Camera-type eye (tissue), 1 donor: ENCODE measurements around the gene AARS1. TPM values are rescaled to one million over a fixed set of nuclear protein-coding genes. Genes with fewer than 3 reads are reported as not detected.

Experiments
- total RNA-seq: library from RNA; depleted of rRNA; stranded (reverse); fragments of >200 nt; gene quantifications from one replicate; pipeline ENCODE4 v1.2.3, GENCODE V29; 2014

The AARS1 gene
- 98.4 TPM for total RNA-seq

GRCh38 chr16:70289229-70290094 is at the start of gene AARS1:
Gene AARS1 (minus strand): TSS chr16:70289506. CDS start chr16:70282763, 6,743 bp downstream.

GRCh38 chr16:70298988-70299938 is 10.0 kb upstream of the AARS1 start, which contains the start of gene DDX19B:
Gene DDX19B (plus strand): TSS chr16:70299186. CDS start chr16:70299298, 112 bp downstream.

GRCh38 chr16:70251629-70252354 is 37.5 kb downstream of the AARS1 start, which contains the start of gene EXOSC6:
Gene EXOSC6 (minus strand): TSS chr16:70251940. CDS start chr16:70251900, 40 bp downstream.

Other genes starting within 250 kb of the AARS1 start
- 26.1 TPM for gene PDPR, start 175.2 kb downstream of the AARS1 start, total RNA-seq
- 0.88 TPM for gene CLEC18C, start 115.7 kb downstream of the AARS1 start, total RNA-seq
- gene EXOSC6, start 37.6 kb downstream of the AARS1 start, total RNA-seq = 42.2 TPM
- gene DDX19B, start 9.7 kb upstream of the AARS1 start, total RNA-seq = 38.9 TPM
- 59.1 TPM for gene DDX19A, start 57.4 kb upstream of the AARS1 start, total RNA-seq
- 37.7 TPM for gene ST3GAL2, start 149.6 kb upstream of the AARS1 start, total RNA-seq
- gene FCSK, start 165.1 kb upstream of the AARS1 start, total RNA-seq = 20.0 TPM
- 74.8 TPM for gene COG4, start 234.0 kb upstream of the AARS1 start, total RNA-seq
- gene SF3B3, start 234.3 kb upstream of the AARS1 start, total RNA-seq = 200 TPM